ENCODE data around the gene DHRS11. TPM values are rescaled to one million over a fixed set of nuclear protein-coding genes. Genes with fewer than 3 reads are reported as not detected.

Gene DHRS11
- total RNA-seq, 1 experiment from 2014 or later, result 27.9 TPM

DNA sequence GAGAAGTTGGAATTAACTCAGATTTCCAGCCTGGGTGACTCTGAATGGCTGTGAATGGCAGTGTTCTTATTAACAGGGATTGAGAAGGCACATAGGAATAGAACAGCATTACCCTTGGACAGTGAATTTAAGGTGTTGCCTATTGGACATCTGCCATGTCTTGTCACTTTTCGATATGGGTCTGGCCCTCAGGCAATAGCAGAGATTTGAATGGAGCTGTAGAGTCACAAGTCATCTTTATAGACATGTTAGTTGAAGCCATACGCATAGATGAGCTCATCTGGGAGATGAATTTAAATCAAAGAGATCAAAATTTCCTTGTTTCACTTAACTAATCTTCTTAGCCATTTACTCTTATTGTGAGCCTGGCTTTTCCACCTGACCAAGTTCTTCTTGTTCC, 14.9 kb upstream of the DHRS11 start:
- Mint-ChIP-seq H3K27ac (no peak overlapping the region), H3K27me3 (ENCODE audit: low read depth) (no peaks in the 10 kb centered on the region), H3K4me3 (no peak overlapping the region), H3K9me3 (no peaks in the 10 kb centered on the region), H3K4me1 (no peaks in the 10 kb centered on the region), H3K36me3 (ENCODE audit: insufficient read depth in 1 of 3, low read depth in 3 of 3) (peaks cover 21 to 50% (median 38%) of the 10 kb centered on the region in 3 experiments; a peak in 6 of 7 replicates)
- Histone ChIP-seq H3K4ac (ENCODE audit: low read depth, low read length) (no peak overlapping the region), H3K18ac (ENCODE audit: insufficient read length, low read depth, low read length) (no peak overlapping the region), H2BK120ac (ENCODE audit: low read depth, low read length, poor library complexity, severe bottlenecking) (no peak overlapping the region), H4K20me1 (ENCODE audit: control insufficient read depth, insufficient read depth, insufficient read length) (no peaks in the 10 kb centered on the region), H2BK5ac (ENCODE audit: insufficient read length, low read length) (no peak overlapping the region), H2BK20ac (ENCODE audit: low read depth, low read length, poor library complexity, severe bottlenecking) (no peak overlapping the region), H3K56ac (ENCODE audit: insufficient read length, low read depth, low read length) (no peak overlapping the region), H3K14ac (ENCODE audit: insufficient read depth, low read length) (no peak overlapping the region), H3K23ac (ENCODE audit: insufficient read length, low read depth, low read length) (no peak overlapping the region), H3K4me1 (ENCODE audit: insufficient read depth, low read length) (no peaks in the 10 kb centered on the region), H3K79me2 (ENCODE audit: insufficient read depth, low read length) (no peaks in the 10 kb centered on the region), H4K5ac (ENCODE audit: insufficient read length, low read depth, low read length) (no peak overlapping the region), H2BK15ac (ENCODE audit: low read depth, low read length) (no peak overlapping the region), H3K27me3 (ENCODE audit: insufficient read depth, low read length) (no peaks in the 10 kb centered on the region), H3K27ac (ENCODE audit: insufficient read length, low read depth, low read length) (no peak overlapping the region), H2AFZ (ENCODE audit: low read length) (no peak overlapping the region), H3K9ac (ENCODE audit: extremely low read depth, insufficient read length, low read length) (no peak overlapping the region), H4K91ac (ENCODE audit: insufficient read length, low read depth, low read length) (no peak overlapping the region), H3K9me3 (ENCODE audit: control insufficient read depth, low read depth, low read length) (no peaks in the 10 kb centered on the region), H2BK12ac (ENCODE audit: insufficient read length, low read depth, low read length) (no peak overlapping the region), H3K4me2 (ENCODE audit: insufficient read depth, insufficient read length, low read length) (no peak overlapping the region), H3K79me1 (ENCODE audit: insufficient read depth, low read depth, low read length, poor library complexity, severe bottlenecking) (no peaks in the 10 kb centered on the region), H4K8ac (replicated peaks; ENCODE audit: insufficient read length, low read depth, low read length) (no peak overlapping the region), H3K23me2 (ENCODE audit: insufficient read length, low read depth, low read length, poor library complexity, severe bottlenecking) (no peaks in the 10 kb centered on the region), H3T11ph (ENCODE audit: low read length) (no peak overlapping the region), H2AK5ac (ENCODE audit: insufficient read length, low read length) (no peak overlapping the region)
- DNase-seq, result no peak
- TF ChIP-seq, protein P1, sequence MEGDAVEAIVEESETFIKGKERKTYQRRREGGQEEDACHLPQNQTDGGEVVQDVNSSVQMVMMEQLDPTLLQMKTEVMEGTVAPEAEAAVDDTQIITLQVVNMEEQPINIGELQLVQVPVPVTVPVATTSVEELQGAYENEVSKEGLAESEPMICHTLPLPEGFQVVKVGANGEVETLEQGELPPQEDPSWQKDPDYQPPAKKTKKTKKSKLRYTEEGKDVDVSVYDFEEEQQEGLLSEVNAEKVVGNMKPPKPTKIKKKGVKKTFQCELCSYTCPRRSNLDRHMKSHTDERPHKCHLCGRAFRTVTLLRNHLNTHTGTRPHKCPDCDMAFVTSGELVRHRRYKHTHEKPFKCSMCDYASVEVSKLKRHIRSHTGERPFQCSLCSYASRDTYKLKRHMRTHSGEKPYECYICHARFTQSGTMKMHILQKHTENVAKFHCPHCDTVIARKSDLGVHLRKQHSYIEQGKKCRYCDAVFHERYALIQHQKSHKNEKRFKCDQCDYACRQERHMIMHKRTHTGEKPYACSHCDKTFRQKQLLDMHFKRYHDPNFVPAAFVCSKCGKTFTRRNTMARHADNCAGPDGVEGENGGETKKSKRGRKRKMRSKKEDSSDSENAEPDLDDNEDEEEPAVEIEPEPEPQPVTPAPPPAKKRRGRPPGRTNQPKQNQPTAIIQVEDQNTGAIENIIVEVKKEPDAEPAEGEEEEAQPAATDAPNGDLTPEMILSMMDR (conservative IDR thresholded peaks at IDR 0.05), result no peak
- WGBS (ENCODE audit: extremely low coverage, insufficient read length, low lambda C conversion rate), result no CpG with 5 or more reads among the region's 2 CpGs

Data from H9 (cell line).